Endothelial cell of umbilical vein (primary cell): ENCODE results near the gene HVCN1. TPM values are rescaled to one million over a fixed set of nuclear protein-coding genes. Genes with fewer than 3 reads are reported as not detected.

Experiments used
- BruUV-seq: library from RNA; stranded (reverse); fragments of 400-500 nt; replicated peaks from 2 replicates; lab custom pipeline; 2021; lab: Mats Ljungman, UMichigan
- CTCF ChIA-PET: fragments of 300-600, 350-600 bp; sonication (Branson Sonifier 250); formaldehyde crosslinking; loops from one replicate; lab custom pipeline; 2021; ENCODE audit warnings: antibody characterized with exemption, inconsistent platforms; lab: Charles Lee
- POLR2A ChIA-PET: fragments of 300-600, 350-600 bp; sonication (Branson Sonifier 250); formaldehyde crosslinking; loops from one replicate; lab custom pipeline; 2021; ENCODE audit warnings: antibody characterized with exemption, inconsistent platforms; lab: Charles Lee
- DNase-seq: peaks from one replicate; pipeline ENCODE4 v3.0.0-alpha.2; 2011; ENCODE audit warnings: low read depth, low spot score
- FAIRE-seq: peaks from 2 replicates; lab custom pipeline; 2011; peaks lifted over from hg19 to GRCh38; lab: Jason Lieb, UNC
- H2AFZ ChIP-seq: 2 replicates; pipeline ENCODE4 v1.6.0; 2012; ENCODE audit warnings: low read depth, low read length, control low read depth, inconsistent platforms
- H3K27ac ChIP-seq: 2 replicates; pipeline ENCODE4 v1.5.1; 2011; ENCODE audit warnings: low read depth, mild to moderate bottlenecking, control low read depth, low read length, moderate library complexity; ENCODE audit not compliant: insufficient read depth
- H3K27me3 ChIP-seq, 2 experiments: 2 replicates each; pipeline versions ENCODE4 v1.6.0 to v1.6.1; 2011; ENCODE audit warnings: low read length in 2 of 2, mixed read lengths in 1 of 2; ENCODE audit not compliant: control insufficient read depth in 2 of 2, insufficient read depth in 2 of 2
- H3K36me3 ChIP-seq, 2 experiments: 2 replicates in 1 of 2; 3 replicates in 1 of 2; pipeline ENCODE4 v1.5.1; 2011; ENCODE audit warnings: low read length in 2 of 2, mild to moderate bottlenecking in 1 of 2, moderate library complexity in 1 of 2; ENCODE audit not compliant: control insufficient read depth in 2 of 2, insufficient read depth in 2 of 2; ENCODE audit errors: extremely low read depth in 1 of 2
- H3K4me1 ChIP-seq: 3 replicates; pipeline ENCODE4 v1.5.1; 2011; ENCODE audit warnings: mild to moderate bottlenecking, low read length; ENCODE audit not compliant: control insufficient read depth, insufficient read depth; ENCODE audit errors: extremely low read depth
- H3K4me2 ChIP-seq: 2 replicates; pipeline ENCODE4 v1.6.1; 2011; ENCODE audit warnings: low read length, control low read depth, mixed read lengths; ENCODE audit not compliant: insufficient read depth
- H3K4me3 ChIP-seq, 3 experiments: fragments of 200-600 bp in 1 of 3; sonication (generic), shearing (Covaris generic) in 1 of 3; replicated peaks in 1 of 3; 2 replicates each; pipeline ENCODE4 v1.5.1; 2011 to 2016; ENCODE audit warnings: control low read depth in 3 of 3, low read length in 3 of 3, mild to moderate bottlenecking in 2 of 3, inconsistent platforms in 1 of 3, low read depth in 1 of 3, moderate library complexity in 1 of 3; ENCODE audit not compliant: insufficient read depth in 1 of 3
- H3K79me2 ChIP-seq: 2 replicates; pipeline ENCODE4 v1.6.0; 2012; ENCODE audit warnings: low read length, inconsistent platforms; ENCODE audit not compliant: control insufficient read depth, insufficient read depth
- H3K9ac ChIP-seq: replicated peaks from 2 replicates; pipeline ENCODE3; 2011; ENCODE audit warnings: low read length, control low read depth; ENCODE audit not compliant: insufficient read depth; ENCODE audit errors: extremely low read depth
- H3K9me1 ChIP-seq: replicated peaks from 3 replicates; pipeline ENCODE4 v1.6.0; 2011; ENCODE audit warnings: mild to moderate bottlenecking, low read length; ENCODE audit not compliant: control insufficient read depth, insufficient read depth; ENCODE audit errors: extremely low read depth
- H3K9me3 ChIP-seq: replicated peaks from 2 replicates; pipeline ENCODE4 v1.5.1; 2012; ENCODE audit warnings: low read length, inconsistent platforms; ENCODE audit not compliant: control insufficient read depth, insufficient read depth
- H4K20me1 ChIP-seq: replicated peaks from 2 replicates; pipeline ENCODE3; 2011; ENCODE audit warnings: mild to moderate bottlenecking, low read length; ENCODE audit not compliant: control insufficient read depth, insufficient read depth; ENCODE audit errors: extremely low read depth
- EZH2 ChIP-seq: IDR thresholded peaks from 2 replicates; pipeline ENCODE4 v1.6.1; 2012; ENCODE audit warnings: borderline replicate concordance, low read depth, mild to moderate bottlenecking, moderate library complexity, low read length, inconsistent platforms; ENCODE audit not compliant: severe bottlenecking
- FOS ChIP-seq: IDR thresholded peaks from 2 replicates; pipeline ENCODE4 v1.6.1; 2011; ENCODE audit warnings: mild to moderate bottlenecking, low read length, moderate library complexity, borderline replicate concordance; ENCODE audit not compliant: insufficient read depth
- GATA2 ChIP-seq: IDR thresholded peaks from 2 replicates; pipeline ENCODE4 v1.7.0; 2011; ENCODE audit warnings: low read depth, mild to moderate bottlenecking, moderate library complexity, mixed read lengths, low read length; ENCODE audit not compliant: insufficient read length, insufficient read depth
- JUN ChIP-seq: IDR thresholded peaks from 2 replicates; pipeline ENCODE4 v1.6.1; 2011; ENCODE audit warnings: borderline replicate concordance, low read depth; ENCODE audit not compliant: insufficient read length, insufficient read depth
- MYC ChIP-seq: IDR thresholded peaks from one replicate; pipeline ENCODE4 v1.6.1; 2011; ENCODE audit warnings: mild to moderate bottlenecking, low read depth, low read length
- POLR2A ChIP-seq: IDR thresholded peaks from 2 replicates; pipeline ENCODE4 v1.6.1; 2012; ENCODE audit warnings: low read depth, mild to moderate bottlenecking, control low read depth, low read length
- POLR2AphosphoS5 ChIP-seq: IDR thresholded peaks from 2 replicates; pipeline ENCODE4 v1.6.1; 2012; ENCODE audit warnings: low read depth, mild to moderate bottlenecking, control low read depth, low read length, moderate library complexity; ENCODE audit not compliant: insufficient read depth
- dilution Hi-C: fragments of 300-500 bp; cut with MboI; formaldehyde crosslinking; loops from one replicate; pipeline ENCODE4 v1.15.0; 2019; ENCODE audit warnings: low sequenced_read_pairs; ENCODE audit not compliant: extremely low pct_ligation_motif_present
- intact Hi-C: fragments of 100-400 bp; cut with micrococcal nuclease; formaldehyde crosslinking; loops from one replicate; pipeline ENCODE4 v1.10.0; 2022
- polyA plus RNA-seq, 4 experiments: library from polyadenylated mRNA; depleted of rRNA in 3 of 4; stranded (reverse) in 3 of 4; unstranded in 1 of 4; fragments of >200 nt; gene quantifications; 2 replicates each; pipeline versions ENCODE4 v1.2.1 to v1.2.3, GENCODE V29; 2011 to 2012; ENCODE audit warnings: missing spikeins in 1 of 4
- total RNA-seq: library from RNA; stranded (reverse); gene quantifications from 2 replicates; pipeline ENCODE4 v1.2.3, GENCODE V29; 2021
- TF ChIP-seq, protein P1 (sequence below): IDR thresholded peaks from 2 replicates; pipeline ENCODE4 v1.6.1; 2011; ENCODE audit not compliant: insufficient read depth, insufficient read length
- TF ChIP-seq, protein P2 (sequence below), 2 donors: IDR thresholded peaks; 1 replicate in 1 of 2; 2 replicates in 1 of 2; pipeline ENCODE4 v1.5.1; 2011; ENCODE audit warnings: low read length in 2 of 2, mild to moderate bottlenecking in 2 of 2, moderate library complexity in 2 of 2, control low read depth in 1 of 2, inconsistent platforms in 1 of 2, low read depth in 1 of 2; ENCODE audit not compliant: insufficient read depth in 1 of 2; ENCODE audit errors: extremely low read depth in 1 of 2

The HVCN1 gene
- total and polyA plus RNA-seq, 2 donors (not counting 3 experiments of a cell fraction or from before 2014, with no cell fraction given) = 3.7 to 8.4 TPM

DNA sequence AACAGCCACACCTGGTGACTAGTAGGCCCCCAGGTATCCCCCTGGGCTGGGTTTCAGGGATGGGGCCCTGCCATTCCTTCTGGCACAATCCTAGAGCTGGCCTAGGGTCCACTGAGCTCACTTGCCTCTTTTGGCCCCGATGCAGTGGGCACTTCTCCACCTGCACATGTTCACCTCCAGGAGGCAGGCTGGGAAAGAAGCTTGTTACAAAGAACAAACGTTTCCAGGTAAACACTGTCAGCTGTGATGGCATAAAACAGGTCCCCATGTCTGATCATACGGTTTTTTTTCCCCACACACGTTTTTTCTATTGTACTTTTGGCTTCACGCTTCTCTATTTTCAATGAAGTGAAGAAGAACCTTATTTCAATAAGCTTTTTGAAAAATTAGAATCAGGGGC is 15.8 kb upstream of the HVCN1 start:
- H3K27me3 ChIP-seq = no peaks in the 10 kb centered on the region
- H3K4me2 ChIP-seq = no peak overlapping the region

DNA sequence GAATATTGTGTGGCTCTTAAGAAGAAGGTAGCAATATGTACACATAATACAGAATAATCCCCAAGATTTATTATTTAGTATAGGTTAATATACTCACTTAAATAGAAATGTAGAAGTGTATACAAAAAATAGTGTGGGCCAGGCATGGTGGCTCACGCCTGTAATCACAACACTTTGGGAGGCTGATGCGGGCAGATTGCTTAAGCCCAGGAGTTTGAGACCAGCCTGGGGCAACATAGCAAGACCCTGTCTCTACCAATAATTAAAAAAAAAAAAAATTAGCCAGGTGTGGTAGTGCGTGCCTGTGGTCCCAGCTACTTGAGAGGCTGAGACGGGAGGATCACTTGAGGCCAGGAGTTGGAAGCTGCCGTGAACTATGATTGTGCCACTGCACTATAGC is 15.3 kb upstream of the HVCN1 start:
- FAIRE-seq (no peak), DNase-seq (no peak)
- no TSS peak for BruUV-seq
- Histone ChIP-seq H3K27me3 (no peaks in the 10 kb centered on the region), H3K79me2 (no peaks in the 10 kb centered on the region), H3K4me1 (no peaks in the 10 kb centered on the region), H4K20me1 (no peaks in the 10 kb centered on the region), H3K27ac (no peak overlapping the region), H3K9ac (no peak overlapping the region), H2AFZ (no peak overlapping the region), H3K4me3 (no peak overlapping the region), H3K4me2 (no peak overlapping the region), H3K9me3 (no peaks in the 10 kb centered on the region), H3K36me3 (no peaks in the 10 kb centered on the region), H3K9me1 (no peaks in the 10 kb centered on the region)
- dilution Hi-C loops = no loop called here
- CTCF ChIA-PET = interaction anchor here (1.1 to 2.2 kb wide), 3 partner anchors 12 to 184 kb away, joined by 3 to 9 read pairs (median 4); no protein-coding TSS in a partner anchor
- POLR2A ChIA-PET = no interaction called here
- TF ChIP-seq POLR2A (no peak), JUN (no peak), MYC (no peak), POLR2AphosphoS5 (no peak), FOS (no peak), EZH2 (no peak), GATA2 (no peak)
- TF ChIP-seq, protein P1, sequence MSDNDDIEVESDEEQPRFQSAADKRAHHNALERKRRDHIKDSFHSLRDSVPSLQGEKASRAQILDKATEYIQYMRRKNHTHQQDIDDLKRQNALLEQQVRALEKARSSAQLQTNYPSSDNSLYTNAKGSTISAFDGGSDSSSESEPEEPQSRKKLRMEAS = no peak
- TF ChIP-seq, protein P2, sequence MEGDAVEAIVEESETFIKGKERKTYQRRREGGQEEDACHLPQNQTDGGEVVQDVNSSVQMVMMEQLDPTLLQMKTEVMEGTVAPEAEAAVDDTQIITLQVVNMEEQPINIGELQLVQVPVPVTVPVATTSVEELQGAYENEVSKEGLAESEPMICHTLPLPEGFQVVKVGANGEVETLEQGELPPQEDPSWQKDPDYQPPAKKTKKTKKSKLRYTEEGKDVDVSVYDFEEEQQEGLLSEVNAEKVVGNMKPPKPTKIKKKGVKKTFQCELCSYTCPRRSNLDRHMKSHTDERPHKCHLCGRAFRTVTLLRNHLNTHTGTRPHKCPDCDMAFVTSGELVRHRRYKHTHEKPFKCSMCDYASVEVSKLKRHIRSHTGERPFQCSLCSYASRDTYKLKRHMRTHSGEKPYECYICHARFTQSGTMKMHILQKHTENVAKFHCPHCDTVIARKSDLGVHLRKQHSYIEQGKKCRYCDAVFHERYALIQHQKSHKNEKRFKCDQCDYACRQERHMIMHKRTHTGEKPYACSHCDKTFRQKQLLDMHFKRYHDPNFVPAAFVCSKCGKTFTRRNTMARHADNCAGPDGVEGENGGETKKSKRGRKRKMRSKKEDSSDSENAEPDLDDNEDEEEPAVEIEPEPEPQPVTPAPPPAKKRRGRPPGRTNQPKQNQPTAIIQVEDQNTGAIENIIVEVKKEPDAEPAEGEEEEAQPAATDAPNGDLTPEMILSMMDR (IDR thresholded peaks at IDR 0.05; ENCODE audit: extremely low read depth in 1 of 2, insufficient read depth in 1 of 2, low read depth in 1 of 2, low read length in 2 of 2) = no peak
- intact Hi-C loops = loop anchor here (2.0 kb wide), 1 partner anchor 123 kb away; no protein-coding TSS in a partner anchor

More for the DNA sequence above, 15.8 kb upstream of the HVCN1 start:
- DNase-seq = no peak
- H2AFZ ChIP-seq = no peak overlapping the region
- ChIA-PET CTCF (interaction anchor here (0.6 to 2.2 kb wide), 5 partner anchors 13 to 229 kb away, joined by 3 to 9 read pairs (median 3); no protein-coding TSS in a partner anchor), POLR2A (no interaction called here)
- H3K27ac ChIP-seq = no peak overlapping the region
- intact Hi-C loops = loop anchor here (2.0 kb wide), 1 partner anchor 122 kb away; no protein-coding TSS in a partner anchor
- H4K20me1 ChIP-seq = no peaks in the 10 kb centered on the region
- H3K4me3 ChIP-seq = no peak overlapping the region
- no TSS peak for BruUV-seq
- no peak for FAIRE-seq
- H3K9me1 ChIP-seq = no peaks in the 10 kb centered on the region
- H3K79me2 ChIP-seq = no peaks in the 10 kb centered on the region
- no peak for TF ChIP-seq MYC
- no peak for TF ChIP-seq JUN
- no peak for TF ChIP-seq POLR2AphosphoS5
- no peak for TF ChIP-seq FOS
- TF ChIP-seq, protein P1 = no peak
- no peak for TF ChIP-seq EZH2
- TF ChIP-seq POLR2A = no peak
- H3K9me3 ChIP-seq = no peaks in the 10 kb centered on the region
- H3K36me3 ChIP-seq = no peaks in the 10 kb centered on the region
- dilution Hi-C loops = no loop called here
- H3K9ac ChIP-seq = no peak overlapping the region
- no peaks in the 10 kb centered on the region for H3K4me1 ChIP-seq
